DOHH2 (cell line): ENCODE results near the gene PPIB.

Experiments
- EZH2phosphoT487 ChIP-seq: fragments of 200-600 bp; sonication (generic); IDR thresholded peaks from 2 replicates; pipeline ENCODE4 v1.6.1; 2017; ENCODE audit warnings: borderline replicate concordance, mild to moderate bottlenecking, antibody characterized with exemption, low read length, moderate library complexity, mixed read lengths
- TF ChIP-seq, protein P1 (sequence below): fragments of 200-600 bp; sonication (generic); IDR thresholded peaks from one replicate; pipeline ENCODE4 v1.5.1; 2014; ENCODE audit warnings: antibody characterized with exemption, mild to moderate bottlenecking, low read depth, low read length; ENCODE audit not compliant: poor library complexity, severe bottlenecking

DNA sequence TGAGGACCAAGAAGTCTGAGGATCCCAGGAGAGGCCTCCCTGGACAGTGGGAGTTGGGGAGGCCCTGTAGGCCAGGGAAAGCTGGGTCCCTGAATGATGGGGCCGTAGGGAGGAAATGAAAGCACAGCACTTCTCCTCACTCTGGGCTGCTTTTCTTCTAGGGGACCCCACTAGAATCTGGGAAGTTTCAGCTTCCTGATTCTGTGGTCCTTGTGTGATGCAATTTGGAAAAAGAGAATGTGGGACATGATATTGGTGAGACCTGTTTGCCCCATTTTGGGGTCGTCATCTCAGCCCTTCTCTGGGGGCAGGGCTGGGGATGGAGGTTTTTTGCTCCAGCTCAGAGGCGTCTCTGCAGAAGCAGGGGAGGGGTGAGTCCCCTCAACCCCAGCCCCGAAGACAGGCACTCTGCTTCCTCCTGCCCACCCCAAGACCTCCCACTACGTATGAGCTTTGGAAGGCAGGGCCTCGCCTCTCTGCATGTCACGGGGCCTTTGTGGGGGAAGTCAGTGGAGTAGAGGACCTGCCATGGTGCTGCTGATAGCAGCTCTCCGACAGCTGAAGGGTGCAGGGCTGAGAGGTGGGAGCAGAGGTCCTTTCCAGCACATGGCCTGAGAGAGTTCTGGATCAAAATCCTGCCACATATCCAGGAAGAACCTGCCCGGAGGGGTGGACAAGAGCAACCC, 12.8 kb downstream of the PPIB start:
- TF ChIP-seq, protein P1, sequence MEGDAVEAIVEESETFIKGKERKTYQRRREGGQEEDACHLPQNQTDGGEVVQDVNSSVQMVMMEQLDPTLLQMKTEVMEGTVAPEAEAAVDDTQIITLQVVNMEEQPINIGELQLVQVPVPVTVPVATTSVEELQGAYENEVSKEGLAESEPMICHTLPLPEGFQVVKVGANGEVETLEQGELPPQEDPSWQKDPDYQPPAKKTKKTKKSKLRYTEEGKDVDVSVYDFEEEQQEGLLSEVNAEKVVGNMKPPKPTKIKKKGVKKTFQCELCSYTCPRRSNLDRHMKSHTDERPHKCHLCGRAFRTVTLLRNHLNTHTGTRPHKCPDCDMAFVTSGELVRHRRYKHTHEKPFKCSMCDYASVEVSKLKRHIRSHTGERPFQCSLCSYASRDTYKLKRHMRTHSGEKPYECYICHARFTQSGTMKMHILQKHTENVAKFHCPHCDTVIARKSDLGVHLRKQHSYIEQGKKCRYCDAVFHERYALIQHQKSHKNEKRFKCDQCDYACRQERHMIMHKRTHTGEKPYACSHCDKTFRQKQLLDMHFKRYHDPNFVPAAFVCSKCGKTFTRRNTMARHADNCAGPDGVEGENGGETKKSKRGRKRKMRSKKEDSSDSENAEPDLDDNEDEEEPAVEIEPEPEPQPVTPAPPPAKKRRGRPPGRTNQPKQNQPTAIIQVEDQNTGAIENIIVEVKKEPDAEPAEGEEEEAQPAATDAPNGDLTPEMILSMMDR: no peak
- TF ChIP-seq EZH2phosphoT487: no peak
